ENCODE measurements around the gene NTF3. TPM values are rescaled to one million over a fixed set of nuclear protein-coding genes. Genes with fewer than 3 reads are reported as not detected.

Gene NTF3
- total RNA-seq, 2 donors from 2014 or later: 1.0 to 1.2 TPM

- Histone ChIP-seq H3K4me3 (no peak overlapping the region), H3K36me3 (no peaks in the 10 kb centered on the region), H3K9me3 (no peaks in the 10 kb centered on the region), H3K27ac (no peak overlapping the region), H3K27me3 (replicated peaks; ENCODE audit: insufficient read depth) (no peaks in the 10 kb centered on the region), H3K4me1 (replicated peaks) (no peaks in the 10 kb centered on the region)
- 86% methylated on average over 9 of the region's 9 CpGs for WGBS
- no peak for DNase-seq (ENCODE audit: low spot score)
- intact Hi-C loops (cut with DNase I): no loop called here
- TF ChIP-seq POLR2AphosphoS5 (IDR thresholded peaks at IDR 0.05) (no peak), POLR2A (IDR thresholded peaks at IDR 0.05) (no peak)
Measured at GRCh38 chr12:5499566-5500330, 67.8 kb downstream of the NTF3 start.

- 89% methylated on average over 7 of the region's 7 CpGs for WGBS
Measured at GRCh38 chr12:5500331-5500659, 68.4 kb downstream of the NTF3 start.

GRCh38 chr12:5503774-5504173 lies 71.9 kb downstream of the NTF3 start:
- H3K9me3 ChIP-seq: no peaks in the 10 kb centered on the region
- peak; percentile 54 for TF ChIP-seq POLR2AphosphoS5 (IDR thresholded peaks at IDR 0.05)
- TF ChIP-seq POLR2A (IDR thresholded peaks at IDR 0.05): no peak
- no peak overlapping the region for H3K27ac ChIP-seq
- H3K4me1 ChIP-seq (replicated peaks): no peaks in the 10 kb centered on the region
- peak; percentile 71 for DNase-seq (ENCODE audit: low spot score)
- intact Hi-C loops (cut with DNase I): no loop called here
- no peaks in the 10 kb centered on the region for H3K36me3 ChIP-seq
- H3K4me3 ChIP-seq: no peak overlapping the region
- no peaks in the 10 kb centered on the region for H3K27me3 ChIP-seq (replicated peaks; ENCODE audit: insufficient read depth)
- 35% methylated on average over 6 of the region's 6 CpGs for WGBS

More at GRCh38 chr12:5500331-5500659, 68.4 kb downstream of the NTF3 start:
- DNase-seq (ENCODE audit: low spot score): no peak
- no peak overlapping the region for H3K4me3 ChIP-seq
- TF ChIP-seq CTCF (IDR thresholded peaks at IDR 0.05) (no peak), POLR2A (IDR thresholded peaks at IDR 0.05) (no peak), POLR2AphosphoS5 (IDR thresholded peaks at IDR 0.05) (no peak)
- H3K4me1 ChIP-seq (replicated peaks): no peaks in the 10 kb centered on the region
- H3K9me3 ChIP-seq: no peaks in the 10 kb centered on the region
- no peaks in the 10 kb centered on the region for H3K27me3 ChIP-seq (replicated peaks; ENCODE audit: insufficient read depth)
- H3K36me3 ChIP-seq: no peaks in the 10 kb centered on the region
- intact Hi-C loops (cut with DNase I): no loop called here
- H3K27ac ChIP-seq: no peak overlapping the region

- TF ChIP-seq POLR2AphosphoS5 (IDR thresholded peaks at IDR 0.05): no peak
- TF ChIP-seq CTCF (IDR thresholded peaks at IDR 0.05): no peak
- no peaks in the 10 kb centered on the region for H3K4me1 ChIP-seq (replicated peaks)
- H3K27me3 ChIP-seq (replicated peaks; ENCODE audit: insufficient read depth): no peaks in the 10 kb centered on the region
- 96% methylated on average over 4 of the region's 4 CpGs for WGBS
- no peaks in the 10 kb centered on the region for H3K36me3 ChIP-seq
- no peak overlapping the region for H3K27ac ChIP-seq
- intact Hi-C loops (cut with DNase I): no loop called here
- DNase-seq (ENCODE audit: low spot score): no peak
- no peak overlapping the region for H3K4me3 ChIP-seq
- H3K9me3 ChIP-seq: no peaks in the 10 kb centered on the region
Measured at GRCh38 chr12:5505116-5505515, 73.2 kb downstream of the NTF3 start.

GRCh38 chr12:5505751-5506150 lies 73.8 kb downstream of the NTF3 start:
- Histone ChIP-seq H3K4me1 (replicated peaks) (no peaks in the 10 kb centered on the region), H3K27me3 (replicated peaks; ENCODE audit: insufficient read depth) (no peaks in the 10 kb centered on the region), H3K27ac (no peak overlapping the region), H3K9me3 (no peaks in the 10 kb centered on the region), H3K36me3 (no peaks in the 10 kb centered on the region), H3K4me3 (no peak overlapping the region)
- DNase-seq (ENCODE audit: low spot score): no peak
- TF ChIP-seq CTCF (IDR thresholded peaks at IDR 0.05): no peak
- no peak for TF ChIP-seq POLR2AphosphoS5 (IDR thresholded peaks at IDR 0.05)
- no peak for TF ChIP-seq POLR2A (IDR thresholded peaks at IDR 0.05)
- 78% methylated on average over 1 of the region's 2 CpGs for WGBS
- intact Hi-C loops (cut with DNase I): no loop called here

- no peak for DNase-seq (ENCODE audit: low spot score)
- WGBS: 85% methylated on average over 4 of the region's 4 CpGs
- intact Hi-C loops (cut with DNase I): no loop called here
- no peaks in the 10 kb centered on the region for H3K27me3 ChIP-seq (replicated peaks; ENCODE audit: insufficient read depth)
- H3K36me3 ChIP-seq: no peaks in the 10 kb centered on the region
- H3K27ac ChIP-seq: no peak overlapping the region
- TF ChIP-seq POLR2A (IDR thresholded peaks at IDR 0.05) (no peak), POLR2AphosphoS5 (IDR thresholded peaks at IDR 0.05) (no peak), CTCF (IDR thresholded peaks at IDR 0.05) (no peak)
- H3K4me3 ChIP-seq: no peak overlapping the region
- H3K4me1 ChIP-seq (replicated peaks): no peaks in the 10 kb centered on the region
- no peaks in the 10 kb centered on the region for H3K9me3 ChIP-seq
Measured at GRCh38 chr12:5506295-5506694, 74.4 kb downstream of the NTF3 start.

Measured in prostate gland (tissue), 2 donors.